ENCODE results near the gene CHAC2. TPM values are rescaled to one million over a fixed set of nuclear protein-coding genes. Genes with fewer than 3 reads are reported as not detected.

The CHAC2 gene
- total RNA-seq, 1 donor from 2014 or later: 16.5 TPM

Other genes starting within 250 kb of the CHAC2 start
- gene ASB3, start 19.1 kb downstream of the CHAC2 start, total RNA-seq: 23.5 and 24.0 TPM in 2 replicates
- 28.1 and 30.1 TPM in 2 replicates for gene ERLEC1, start 19.2 kb downstream of the CHAC2 start, total RNA-seq
- gene GPR75, start 92.2 kb downstream of the CHAC2 start, total RNA-seq: 3.5 and 3.6 TPM in 2 replicates
- gene PSME4, start 203.2 kb downstream of the CHAC2 start, total RNA-seq: 57.0 and 58.7 TPM in 2 replicates

Data from T-helper 2 cell treated with Interferon-gamma antibody and Interleukin-4, amounts not matched to agents 100 ng/mL and 5 ng/mL, for 36 hours (primary cell).